Bronchial epithelial cell (primary cell): ENCODE results near the gene DMPK. TPM values are rescaled to one million over a fixed set of nuclear protein-coding genes. Genes with fewer than 3 reads are reported as not detected.
A peak's percentile ranks its signal among the peaks of the same experiment; 100 is the strongest.

Source experiments
- DNase-seq: peaks from one replicate; pipeline ENCODE4 v3.0.0-alpha.2; 2010; ENCODE audit warnings: low read depth
- FAIRE-seq: peaks from 2 replicates; lab custom pipeline; 2011; peaks lifted over from hg19 to GRCh38; lab: Jason Lieb, UNC
- H3K27me3 ChIP-seq: 2 replicates; pipeline ENCODE4 v1.5.1; 2011; ENCODE audit warnings: low read length; ENCODE audit not compliant: control insufficient read depth, insufficient read depth
- H3K36me3 ChIP-seq: 2 replicates; pipeline ENCODE4 v1.5.1; 2011; ENCODE audit warnings: low read length; ENCODE audit not compliant: control insufficient read depth, insufficient read depth
- H3K4me3 ChIP-seq: 2 replicates; pipeline ENCODE4 v1.5.1; 2011; ENCODE audit warnings: mild to moderate bottlenecking, low read depth, low read length, control low read depth
- CTCF ChIP-seq: IDR thresholded peaks from 2 replicates; pipeline ENCODE4 v1.5.1; 2011; ENCODE audit warnings: mild to moderate bottlenecking, moderate library complexity, low read length, control low read depth, inconsistent platforms; ENCODE audit not compliant: insufficient read depth, severe bottlenecking
- total RNA-seq: library from RNA; depleted of rRNA; stranded (reverse); fragments of >200 nt; gene quantifications from 2 replicates; pipeline ENCODE4 v1.2.1, GENCODE V29; 2014

The DMPK gene
- total RNA-seq, 1 donor from 2014 or later, result 4.7 TPM

GRCh38 chr19:45825917-45826893 is 43.9 kb upstream of the DMPK start:
- Histone ChIP-seq H3K4me3 (no peak overlapping the region), H3K27me3 (no peaks in the 10 kb centered on the region), H3K36me3 (peaks cover 57% of the 10 kb centered on the region)
- DNase-seq, result no peak
- FAIRE-seq, result no peak
- TF ChIP-seq CTCF, result no peak

GRCh38 chr19:45825263-45825605 is 42.9 kb upstream of the DMPK start:
- Histone ChIP-seq H3K27me3 (no peaks in the 10 kb centered on the region), H3K4me3 (no peak overlapping the region), H3K36me3 (peaks cover 56% of the 10 kb centered on the region)
- DNase-seq, result no peak
- TF ChIP-seq CTCF, result no peak
- no peak for FAIRE-seq

- TF ChIP-seq CTCF, result no peak
- Histone ChIP-seq H3K36me3 (peaks cover 51% of the 10 kb centered on the region), H3K4me3 (no peak overlapping the region), H3K27me3 (no peaks in the 10 kb centered on the region)
- DNase-seq (no peak), FAIRE-seq (no peak)
Measured at GRCh38 chr19:45824531-45825262, 42.4 kb upstream of the DMPK start.

GRCh38 chr19:45824041-45824471 is 41.8 kb upstream of the DMPK start:
- H3K36me3 ChIP-seq, result peaks cover 49% of the 10 kb centered on the region
- no peak overlapping the region for H3K4me3 ChIP-seq
- TF ChIP-seq CTCF, result no peak
- no peaks in the 10 kb centered on the region for H3K27me3 ChIP-seq
- DNase-seq, result peak; percentile 39
- FAIRE-seq, result no peak

- H3K36me3 ChIP-seq, result peaks cover 43% of the 10 kb centered on the region
- TF ChIP-seq CTCF, result no peak
- FAIRE-seq (no peak), DNase-seq (no peak)
- no peak overlapping the region for H3K4me3 ChIP-seq
- H3K27me3 ChIP-seq, result no peaks in the 10 kb centered on the region
Measured at GRCh38 chr19:45823182-45823581, 40.9 kb upstream of the DMPK start.
